ENCODE measurements around the gene SLC17A6. TPM values are rescaled to one million over a fixed set of nuclear protein-coding genes. Genes with fewer than 3 reads are reported as not detected.

Gene SLC17A6
- total RNA-seq = not detected

- no peak within 1 kb of the TSS for H3K4me3 Mint-ChIP-seq
- peaks cover 6% of the 10 kb centered on the region for H3K36me3 Mint-ChIP-seq (ENCODE audit: low read depth)
- no peaks in the 10 kb centered on the region for H3K9me3 Mint-ChIP-seq
- peak; percentile 19 for DNase-seq
- ChIA-PET POLR2A (no interaction called here), CTCF (no interaction called here)
- no peak within 1 kb of the TSS for H3K27ac Mint-ChIP-seq
- H3K27me3 Mint-ChIP-seq = peaks cover 55% of the 10 kb centered on the region
- H3K4me1 Mint-ChIP-seq = peaks cover 4% of the 10 kb centered on the region
These were observed at the start of gene SLC17A6 for GRCh38 chr11:22337596-22338485. Gene SLC17A6 (plus strand): TSS chr11:22338381. CDS start chr11:22338534, 153 bp downstream.

- Mint-ChIP-seq H3K4me3 (no peak overlapping the region), H3K4me1 (no peaks in the 10 kb centered on the region), H3K27ac (no peak overlapping the region), H3K27me3 (peaks cover 4% of the 10 kb centered on the region), H3K9me3 (no peaks in the 10 kb centered on the region), H3K36me3 (ENCODE audit: low read depth) (no peaks in the 10 kb centered on the region)
- no peak for DNase-seq
- POLR2A ChIA-PET = no interaction called here
- CTCF ChIA-PET = no interaction called here
These were observed 35.8 kb upstream of the SLC17A6 start for GRCh38 chr11:22302368-22302767.

GRCh38 chr11:22304337-22304961 is 33.7 kb upstream of the SLC17A6 start:
- no peaks in the 10 kb centered on the region for H3K4me1 Mint-ChIP-seq
- ChIA-PET CTCF (no interaction called here), POLR2A (no interaction called here)
- H3K36me3 Mint-ChIP-seq (ENCODE audit: low read depth) = no peaks in the 10 kb centered on the region
- no peak for DNase-seq
- H3K27ac Mint-ChIP-seq = no peak overlapping the region
- H3K27me3 Mint-ChIP-seq = peaks cover 4% of the 10 kb centered on the region
- no peaks in the 10 kb centered on the region for H3K9me3 Mint-ChIP-seq
- no peak overlapping the region for H3K4me3 Mint-ChIP-seq

- Mint-ChIP-seq H3K4me1 (no peaks in the 10 kb centered on the region), H3K4me3 (no peak overlapping the region), H3K9me3 (no peaks in the 10 kb centered on the region), H3K36me3 (ENCODE audit: low read depth) (no peaks in the 10 kb centered on the region), H3K27ac (no peak overlapping the region), H3K27me3 (no peaks in the 10 kb centered on the region)
- POLR2A ChIA-PET = no interaction called here
- CTCF ChIA-PET = no interaction called here
- DNase-seq = no peak
These were observed 20.5 kb upstream of the SLC17A6 start for GRCh38 chr11:22317656-22318055.

- ChIA-PET POLR2A (no interaction called here), CTCF (no interaction called here)
- Mint-ChIP-seq H3K36me3 (ENCODE audit: low read depth) (no peaks in the 10 kb centered on the region), H3K27ac (no peak overlapping the region), H3K4me1 (no peaks in the 10 kb centered on the region), H3K4me3 (no peak overlapping the region), H3K27me3 (no peaks in the 10 kb centered on the region), H3K9me3 (no peaks in the 10 kb centered on the region)
- no peak for DNase-seq
These were observed 6.4 kb upstream of the SLC17A6 start for GRCh38 chr11:22331771-22332170.

- Mint-ChIP-seq H3K27me3 (peaks cover 43% of the 10 kb centered on the region), H3K4me1 (peaks cover 4% of the 10 kb centered on the region), H3K27ac (no peak overlapping the region), H3K9me3 (no peaks in the 10 kb centered on the region), H3K36me3 (ENCODE audit: low read depth) (peaks cover 4% of the 10 kb centered on the region), H3K4me3 (no peak overlapping the region)
- DNase-seq = no peak
- POLR2A ChIA-PET = no interaction called here
- CTCF ChIA-PET = no interaction called here
These were observed 1.6 kb upstream of the SLC17A6 start for GRCh38 chr11:22336587-22336986.

GRCh38 chr11:22339611-22340010 is 1.4 kb downstream of the SLC17A6 start:
- POLR2A ChIA-PET = no interaction called here
- DNase-seq = no peak
- Mint-ChIP-seq H3K9me3 (no peaks in the 10 kb centered on the region), H3K27me3 (peaks cover 71% of the 10 kb centered on the region), H3K36me3 (ENCODE audit: low read depth) (peaks cover 6% of the 10 kb centered on the region), H3K4me3 (no peak overlapping the region), H3K4me1 (peaks cover 4% of the 10 kb centered on the region), H3K27ac (no peak overlapping the region)
- CTCF ChIA-PET = interaction anchor here (0.9 kb wide), 1 partner anchor 12 kb away, joined by 5 read pairs; no protein-coding TSS in a partner anchor

- Mint-ChIP-seq H3K9me3 (no peaks in the 10 kb centered on the region), H3K27me3 (peaks cover 74% of the 10 kb centered on the region), H3K4me1 (peaks cover 4% of the 10 kb centered on the region), H3K36me3 (ENCODE audit: low read depth) (peaks cover 6% of the 10 kb centered on the region), H3K27ac (no peak overlapping the region), H3K4me3 (no peak overlapping the region)
- POLR2A ChIA-PET = no interaction called here
- DNase-seq = no peak
- CTCF ChIA-PET = interaction anchor here (0.9 kb wide), 1 partner anchor 13 kb away, joined by 5 read pairs; no protein-coding TSS in a partner anchor
These were observed 2.1 kb downstream of the SLC17A6 start for GRCh38 chr11:22340235-22340634.

GRCh38 chr11:22340701-22341587 is 2.8 kb downstream of the SLC17A6 start:
- ChIA-PET POLR2A (no interaction called here), CTCF (interaction anchor here (0.6 to 0.9 kb wide), 2 partner anchors 14 to 679 kb away, joined by 3 to 5 read pairs; no protein-coding TSS in a partner anchor)
- Mint-ChIP-seq H3K4me3 (no peak overlapping the region), H3K4me1 (peaks cover 4% of the 10 kb centered on the region), H3K36me3 (ENCODE audit: low read depth) (peaks cover 6% of the 10 kb centered on the region), H3K27me3 (peaks cover 79% of the 10 kb centered on the region), H3K9me3 (no peaks in the 10 kb centered on the region), H3K27ac (no peak overlapping the region)
- DNase-seq = no peak

- H3K4me1 Mint-ChIP-seq = peaks cover 4% of the 10 kb centered on the region
- ChIA-PET POLR2A (no interaction called here), CTCF (no interaction called here)
- DNase-seq = no peak
- H3K9me3 Mint-ChIP-seq = no peaks in the 10 kb centered on the region
- H3K27me3 Mint-ChIP-seq = peaks cover 83% of the 10 kb centered on the region
- H3K36me3 Mint-ChIP-seq (ENCODE audit: low read depth) = peaks cover 6% of the 10 kb centered on the region
- no peak overlapping the region for H3K27ac Mint-ChIP-seq
- H3K4me3 Mint-ChIP-seq = no peak overlapping the region
These were observed 3.4 kb downstream of the SLC17A6 start for GRCh38 chr11:22341588-22341931.

GRCh38 chr11:22342211-22343031 is 4.2 kb downstream of the SLC17A6 start:
- ChIA-PET CTCF (no interaction called here), POLR2A (no interaction called here)
- Mint-ChIP-seq H3K4me1 (peaks cover 4% of the 10 kb centered on the region), H3K4me3 (no peak overlapping the region), H3K27me3 (peaks cover 79% of the 10 kb centered on the region), H3K27ac (no peak overlapping the region), H3K9me3 (no peaks in the 10 kb centered on the region), H3K36me3 (ENCODE audit: low read depth) (peaks cover 6% of the 10 kb centered on the region)
- no peak for DNase-seq

GRCh38 chr11:22343032-22343324 is 4.8 kb downstream of the SLC17A6 start:
- H3K36me3 Mint-ChIP-seq (ENCODE audit: low read depth) = peaks cover 6% of the 10 kb centered on the region
- H3K9me3 Mint-ChIP-seq = no peaks in the 10 kb centered on the region
- POLR2A ChIA-PET = no interaction called here
- CTCF ChIA-PET = no interaction called here
- H3K4me3 Mint-ChIP-seq = no peak overlapping the region
- peaks cover 4% of the 10 kb centered on the region for H3K4me1 Mint-ChIP-seq
- no peak overlapping the region for H3K27ac Mint-ChIP-seq
- DNase-seq = no peak
- H3K27me3 Mint-ChIP-seq = peaks cover 73% of the 10 kb centered on the region
